ENCODE results near the gene TP53AIP1.

The TP53AIP1 gene, protein sequence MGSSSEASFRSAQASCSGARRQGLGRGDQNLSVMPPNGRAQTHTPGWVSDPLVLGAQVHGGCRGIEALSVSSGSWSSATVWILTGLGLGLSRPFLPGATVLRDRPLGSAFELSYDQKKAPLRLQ

GRCh38 chr11:128942817-128943427, at the start of gene TP53AIP1:
Gene TP53AIP1, minus strand, starts transcription at chr11:128942871. Its CDS starts 5,053 bp downstream, at chr11:128937818.
- DNase-seq = no peak

DNA sequence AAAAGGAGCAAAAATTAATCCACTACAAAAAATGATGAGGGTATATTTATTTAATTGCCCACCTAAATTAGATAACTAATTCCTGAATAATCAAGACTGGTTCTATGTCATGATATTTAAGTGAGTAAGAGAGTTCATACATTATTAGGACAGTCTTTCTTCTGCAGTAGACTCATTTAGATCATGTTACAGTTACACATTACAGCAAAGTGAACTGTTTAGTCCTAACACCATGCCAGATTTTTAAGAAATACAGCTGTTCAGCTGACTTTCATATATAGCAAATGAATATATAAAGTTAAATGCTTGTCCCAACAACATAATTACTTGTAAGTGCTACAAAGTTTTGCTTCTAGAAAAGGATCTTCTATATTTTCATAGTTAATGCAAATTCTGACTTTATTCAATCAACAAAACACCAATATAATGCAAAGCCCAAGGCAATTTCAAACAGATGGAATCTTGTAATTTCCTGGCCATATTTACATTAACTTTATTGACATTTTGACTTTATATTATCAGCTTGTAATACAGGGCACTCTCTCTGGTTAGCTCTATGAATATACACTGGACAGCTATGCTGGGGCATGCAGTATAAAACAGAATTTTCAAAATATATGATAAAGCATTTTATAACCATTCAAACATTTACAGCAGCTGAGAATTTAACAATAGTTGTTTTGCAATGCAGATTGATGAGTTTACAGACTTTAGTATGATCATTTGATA, 45.7 kb upstream of the TP53AIP1 start:
- no peak for DNase-seq

DNA sequence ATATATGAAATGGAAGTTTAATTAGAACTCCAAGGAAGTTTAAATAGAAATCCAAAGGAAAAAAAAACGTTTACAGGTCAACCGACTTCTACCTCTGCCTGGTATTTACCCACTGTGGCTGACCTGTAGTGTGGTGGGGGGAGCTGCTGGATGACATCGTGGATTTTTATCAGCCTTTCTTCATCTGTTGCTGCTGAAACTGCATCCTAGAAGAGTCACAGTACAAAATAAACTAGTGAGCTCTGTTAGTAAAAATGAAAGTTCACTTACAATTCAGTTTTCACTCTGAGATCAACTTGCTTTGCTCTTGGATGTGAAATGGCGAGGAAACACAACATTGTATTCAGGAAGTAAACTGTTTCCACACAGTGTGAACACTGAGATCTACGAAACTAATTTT, 43.2 kb upstream of the TP53AIP1 start:
- no peak for DNase-seq

DNA sequence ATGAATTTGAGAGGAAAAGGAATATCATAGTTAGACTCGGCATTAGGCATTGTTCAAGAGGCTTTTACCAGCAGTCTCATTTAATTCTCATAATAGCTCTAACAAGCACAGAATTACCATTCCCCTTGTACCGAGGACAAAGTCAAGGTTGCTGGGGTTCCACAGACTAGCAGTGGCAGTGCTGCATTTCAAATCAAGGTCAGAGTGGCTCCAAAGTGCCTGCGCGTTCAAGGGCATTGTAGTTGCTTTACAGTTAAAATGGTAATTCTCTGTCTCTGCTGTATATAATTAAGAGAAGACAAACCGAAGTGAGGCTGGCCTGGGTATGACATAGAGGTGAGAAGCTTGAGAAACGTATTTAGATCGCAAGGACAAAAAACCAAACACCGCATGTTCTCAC, 40.4 kb upstream of the TP53AIP1 start:
- no peak for DNase-seq

DNA sequence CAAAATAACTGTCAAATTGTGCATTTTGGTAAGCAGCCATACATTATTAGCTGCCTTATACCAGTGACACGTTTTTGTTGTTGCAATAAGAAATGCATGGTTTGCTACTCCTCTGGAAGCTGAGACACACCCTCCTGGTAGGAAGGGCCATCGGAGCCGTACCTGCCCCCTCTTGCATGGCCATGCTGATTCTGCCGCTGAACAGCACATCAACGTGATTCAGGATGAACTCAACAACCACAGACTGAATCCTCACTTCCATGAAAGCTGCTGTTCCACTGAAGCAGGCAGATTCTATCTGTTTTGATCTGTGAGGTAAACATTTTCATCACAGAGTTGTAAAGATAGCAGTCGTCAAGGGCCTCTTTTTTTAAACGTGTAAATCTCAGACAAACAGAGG, 38.6 kb upstream of the TP53AIP1 start:
- no peak for DNase-seq

DNA sequence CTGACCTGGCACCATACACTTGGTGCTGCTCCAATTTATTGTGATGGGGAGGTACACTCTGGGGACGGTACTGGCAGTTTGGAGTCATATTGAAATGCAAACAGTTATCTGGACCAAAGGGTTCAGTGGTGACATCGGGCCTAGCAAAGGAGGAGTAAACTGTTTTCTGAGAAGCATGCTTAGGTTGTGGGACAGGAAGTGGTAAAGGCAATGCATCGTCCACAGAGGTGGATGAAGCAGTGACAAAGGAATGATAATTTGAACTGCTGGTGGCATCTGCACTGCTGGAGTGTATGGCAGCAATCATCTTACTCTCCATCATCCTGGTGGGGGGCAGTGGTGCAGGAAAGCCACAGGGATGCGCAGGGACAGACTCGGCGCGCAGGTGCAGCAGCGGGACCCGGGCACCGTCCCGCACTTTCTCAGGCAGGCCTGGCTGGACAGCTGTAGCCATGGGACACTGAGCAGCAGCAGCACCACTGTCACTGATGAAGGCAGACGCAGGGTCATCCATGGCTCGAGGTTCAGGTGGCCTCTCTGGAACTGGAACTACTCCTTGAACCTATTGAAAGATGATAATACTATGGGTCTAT, 28.0 kb upstream of the TP53AIP1 start:
- DNase-seq = no peak

GRCh38 chr11:128968916-128969315, 26.2 kb upstream of the TP53AIP1 start:
- no peak for DNase-seq

- no peak for DNase-seq
Observed at GRCh38 chr11:128967578-128967977, 24.9 kb upstream of the TP53AIP1 start.

- DNase-seq = no peak
Observed at GRCh38 chr11:128965485-128965884, 22.8 kb upstream of the TP53AIP1 start.

DNA sequence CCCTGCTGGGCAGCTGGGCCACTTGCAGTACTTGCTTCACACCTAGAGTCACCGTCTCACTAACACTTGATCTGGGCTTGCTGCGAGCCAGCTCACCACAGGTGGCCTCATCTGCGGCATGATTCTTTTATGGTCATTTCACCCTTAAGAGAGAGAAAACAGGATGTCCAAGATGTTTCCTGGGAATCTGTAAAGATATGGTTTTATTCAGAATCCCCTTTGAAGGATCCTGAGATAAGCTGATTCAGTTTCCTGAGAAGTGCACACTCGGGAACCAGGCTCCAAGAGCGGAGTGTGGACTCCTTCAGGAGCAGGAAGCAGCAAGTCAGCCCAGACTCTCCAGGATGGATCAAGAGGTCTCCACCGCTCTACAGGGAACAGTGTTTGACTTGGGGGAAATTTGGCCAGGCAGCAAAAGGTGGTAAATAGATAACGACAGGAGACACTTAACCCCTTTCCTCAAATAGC, 21.8 kb upstream of the TP53AIP1 start:
- DNase-seq = no peak

- no peak for DNase-seq
Observed at GRCh38 chr11:128963744-128964325, 21.2 kb upstream of the TP53AIP1 start.

- no peak for DNase-seq
Observed at GRCh38 chr11:128962896-128963295, 20.2 kb upstream of the TP53AIP1 start.

DNA sequence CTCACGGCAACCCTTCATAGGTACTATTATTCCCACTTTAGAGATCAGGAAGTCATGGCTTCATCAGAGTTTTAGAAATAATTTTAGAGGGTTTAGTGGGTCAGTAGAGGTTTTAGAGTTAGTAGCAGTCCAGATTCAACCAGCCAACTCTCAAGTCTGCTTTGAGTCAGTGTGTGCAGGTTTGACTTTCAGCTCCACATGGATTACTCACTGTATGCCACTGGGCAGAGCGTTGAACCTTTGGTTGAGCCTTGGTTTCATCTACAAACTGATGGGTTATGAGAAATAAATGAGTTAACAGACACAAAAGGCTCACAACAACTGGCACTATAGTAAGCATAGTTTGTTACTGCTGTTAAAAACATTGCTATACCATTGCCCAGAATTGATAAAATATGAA, 19.0 kb upstream of the TP53AIP1 start:
- DNase-seq = no peak

- no peak for DNase-seq
Observed at GRCh38 chr11:128957202-128957482, 14.5 kb upstream of the TP53AIP1 start.

DNA sequence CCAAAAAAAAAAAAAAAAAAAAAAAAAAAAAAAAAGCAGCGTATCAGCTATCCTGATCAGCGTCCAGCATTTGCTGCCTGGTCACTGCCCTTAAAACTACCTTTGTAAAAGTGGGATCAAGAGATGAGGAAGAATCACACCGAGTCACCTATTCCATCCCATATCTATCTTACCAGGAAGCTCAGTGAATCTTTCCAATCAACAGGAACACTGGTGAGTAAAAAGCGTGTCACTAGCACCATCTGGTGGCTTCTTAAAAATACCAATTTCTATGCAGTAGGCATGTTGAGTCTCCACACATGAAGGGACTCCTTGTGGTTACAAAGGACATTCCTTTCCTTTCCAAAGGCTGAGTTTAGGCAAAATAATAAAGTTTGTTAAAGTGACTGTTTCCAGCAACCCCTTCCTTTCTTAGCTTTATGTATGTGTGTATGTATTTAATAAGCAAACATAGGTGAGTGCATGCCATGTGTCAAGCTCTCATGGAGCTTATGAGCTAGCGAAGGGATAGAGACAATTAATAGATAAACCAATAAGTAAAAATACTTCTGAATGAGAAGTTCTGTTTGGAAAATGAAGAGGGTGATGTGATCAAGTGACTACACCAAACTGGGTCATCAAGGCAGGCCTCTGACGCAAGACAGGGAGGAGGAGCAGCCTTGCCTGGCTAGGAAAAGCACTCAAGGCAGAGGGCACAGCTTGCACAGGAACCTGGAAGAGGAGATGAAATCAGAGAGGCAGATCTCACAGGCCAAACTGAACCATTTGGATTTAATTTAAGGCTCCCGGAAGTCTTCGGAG, 13.9 kb upstream of the TP53AIP1 start:
- DNase-seq = no peak

DNA sequence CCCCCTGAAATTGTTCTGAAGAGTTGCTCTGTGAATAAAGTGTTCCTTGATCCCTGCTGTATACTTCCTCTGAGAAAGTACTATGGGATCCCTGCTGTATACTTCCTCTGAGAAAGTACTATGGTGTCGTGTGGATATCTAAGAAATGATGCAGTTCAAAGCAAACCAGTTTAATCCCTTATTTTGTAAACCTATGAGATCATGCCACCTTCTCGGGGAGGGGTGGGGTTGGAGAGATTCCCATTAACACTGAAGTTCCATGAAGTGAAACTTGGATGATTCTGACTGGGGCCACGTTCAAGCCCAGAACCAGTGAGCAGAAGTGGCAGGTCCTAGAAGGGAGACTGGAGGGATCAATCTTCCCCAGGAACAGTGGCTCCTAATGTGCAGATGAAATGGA, 13.0 kb upstream of the TP53AIP1 start:
- no peak for DNase-seq

GRCh38 chr11:128953151-128953550, 10.5 kb upstream of the TP53AIP1 start:
- no peak for DNase-seq

GRCh38 chr11:128949791-128950454, 7.3 kb upstream of the TP53AIP1 start:
- no peak for DNase-seq

- no peak for DNase-seq
Observed at GRCh38 chr11:128948583-128948982, 5.9 kb upstream of the TP53AIP1 start.

DNA sequence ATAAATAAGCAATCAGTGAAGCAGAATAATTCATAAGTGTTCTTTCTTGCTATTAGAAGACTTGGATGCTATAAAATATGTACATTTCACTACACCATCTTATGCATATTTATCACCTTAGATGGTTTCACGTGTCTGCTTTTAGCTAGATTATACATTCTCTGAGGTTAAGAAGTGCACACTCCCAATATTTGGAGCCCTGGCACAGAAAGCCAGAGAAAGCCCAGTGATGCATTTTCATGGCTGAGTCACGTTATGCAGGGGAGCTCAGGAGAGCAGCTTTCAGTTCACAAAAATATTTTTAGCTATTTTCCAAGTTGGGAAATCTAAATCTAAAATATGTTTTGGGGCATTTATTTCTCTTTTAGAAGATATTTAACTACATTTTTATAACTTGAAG, 5.1 kb upstream of the TP53AIP1 start:
- DNase-seq = no peak

DNA sequence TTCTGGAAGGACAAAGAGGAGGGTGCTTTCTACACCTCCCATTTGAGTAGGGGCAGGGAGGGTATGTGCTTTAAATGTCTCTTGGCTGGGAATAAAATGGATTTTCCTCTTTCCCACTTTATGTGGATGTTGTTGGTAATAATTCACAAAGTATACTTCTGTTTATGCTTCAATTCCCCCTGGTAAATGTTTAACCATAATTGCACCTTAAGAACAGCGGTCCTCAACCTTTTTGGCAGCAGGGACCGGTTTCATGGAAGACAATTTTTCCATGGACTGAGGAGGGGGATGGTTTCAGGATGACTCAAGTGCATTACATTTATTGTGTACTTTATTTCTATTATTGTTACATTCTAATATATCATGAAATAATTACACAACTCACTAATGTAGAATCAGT, 4.0 kb upstream of the TP53AIP1 start:
- DNase-seq = no peak

DNA sequence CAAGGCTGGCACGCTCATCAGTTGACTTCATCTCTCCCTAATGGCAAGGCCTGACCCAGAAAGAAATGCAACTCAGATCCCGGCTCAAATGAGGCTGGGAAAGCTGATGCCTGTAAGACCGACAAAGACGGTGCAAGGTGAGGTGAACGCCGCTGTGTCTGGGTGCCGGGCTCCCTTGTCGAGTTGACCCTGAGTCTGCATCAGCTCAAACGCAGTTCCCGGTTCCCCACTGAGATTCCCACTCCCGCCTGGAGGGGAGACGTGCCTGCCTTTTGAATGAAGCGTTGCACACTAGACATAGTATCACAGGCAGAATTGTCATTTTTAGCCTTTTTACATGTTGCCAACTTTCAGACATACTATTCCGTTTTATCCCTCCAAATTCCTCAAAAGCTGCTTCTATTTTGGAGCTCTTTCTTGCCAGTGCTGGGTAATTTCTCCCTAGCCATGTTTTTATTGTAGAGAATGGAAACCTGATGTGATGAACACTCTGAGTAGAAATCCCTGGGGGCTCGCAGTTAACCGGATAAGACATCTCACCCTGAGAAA, 831 bp upstream of the TP53AIP1 start:
- DNase-seq = no peak
